ENCODE measurements around the gene PGM3. TPM values are rescaled to one million over a fixed set of nuclear protein-coding genes. Genes with fewer than 3 reads are reported as not detected.

PGM3 gene
- polyA plus RNA-seq, 2 of the 4 experiments (the other 2 are of a cell fraction): 37.3 to 51.7 TPM

- no peak for TF ChIP-seq ATOH8 (CRISPR knock-in tag; IDR thresholded peaks at IDR 0.05; ENCODE audit: low read depth)
- TF ChIP-seq BCL3 (IDR thresholded peaks at IDR 0.05): no peak
- no peak for TF ChIP-seq NFE2L2 (conservative IDR thresholded peaks at IDR 0.05; ENCODE audit: low read length)
These were observed 25.3 kb downstream of the PGM3 start (continued) for GRCh38 chr6:83167726-83168278.

- Histone ChIP-seq H3K27ac (no peak overlapping the region), H3K4me3 (no peak overlapping the region), H3K4me2 (no peak overlapping the region), H3K4me1 (no peaks in the 10 kb centered on the region), H3K9me3 (no peaks in the 10 kb centered on the region)
- TF ChIP-seq CBX8 (IDR thresholded peaks at IDR 0.05) (no peak), CTCF (IDR thresholded peaks at IDR 0.05) (no peak), MAZ (IDR thresholded peaks at IDR 0.05; ENCODE audit: borderline replicate concordance, low read depth, low read length) (no peak), MAFK (IDR thresholded peaks at IDR 0.05; ENCODE audit: partially characterized antibody) (no peak), RCOR1 (IDR thresholded peaks at IDR 0.05; ENCODE audit: low read depth, low read length) (no peak), NR3C1 (IDR thresholded peaks at IDR 0.05) (no peak), PBX3 (IDR thresholded peaks at IDR 0.05) (no peak), USF2 (IDR thresholded peaks at IDR 0.05) (no peak), CHD4 (IDR thresholded peaks at IDR 0.05; ENCODE audit: borderline replicate concordance) (no peak), RAD21 (conservative IDR thresholded peaks at IDR 0.05 in 1 of 2, IDR thresholded peaks at IDR 0.05 in 1 of 2) (no peak), HMGXB4 (CRISPR knock-in tag; IDR thresholded peaks at IDR 0.05; ENCODE audit: borderline replicate concordance) (no peak), CHD2 (IDR thresholded peaks at IDR 0.05; ENCODE audit: low read length, partially characterized antibody) (no peak), RFX5 (IDR thresholded peaks at IDR 0.05) (no peak)
- ChIA-PET POLR2A (no interaction called here), CTCF (no interaction called here)
- WGBS (ENCODE audit: missing lambda C conversion rate): 95% methylated on average over 1 of the region's 1 CpG
- ATAC-seq: no peak
- no peak for DNase-seq (ENCODE audit: low read depth in 1 of 2, low spot score in 1 of 2)
- no peak for FAIRE-seq
These were observed 32.9 kb downstream of the PGM3 start for GRCh38 chr6:83160167-83160566.

- Histone ChIP-seq H3K4me3 (no peak overlapping the region), H3K4me2 (no peak overlapping the region), H3K4me1 (no peaks in the 10 kb centered on the region), H3K27ac (no peak overlapping the region), H3K9me3 (no peaks in the 10 kb centered on the region)
- ChIA-PET POLR2A (no interaction called here), CTCF (no interaction called here)
- 59% methylated on average over 2 of the region's 2 CpGs for WGBS (ENCODE audit: missing lambda C conversion rate)
- ATAC-seq (no peak), DNase-seq (ENCODE audit: low read depth in 1 of 2, low spot score in 1 of 2) (no peak), FAIRE-seq (no peak)
- TF ChIP-seq REST (IDR thresholded peaks at IDR 0.05) (no peak), TFCP2L1 (CRISPR knock-in tag; IDR thresholded peaks at IDR 0.05) (no peak), NPAS2 (CRISPR knock-in tag; IDR thresholded peaks at IDR 0.05; ENCODE audit: borderline replicate concordance) (no peak), MYC (IDR thresholded peaks at IDR 0.05; ENCODE audit: borderline replicate concordance, low read length) (no peak), CTCF (IDR thresholded peaks at IDR 0.05) (no peak)
These were observed 37.3 kb downstream of the PGM3 start for GRCh38 chr6:83155794-83156193.
